ENCODE measurements around the gene TBC1D10B.

DNA sequence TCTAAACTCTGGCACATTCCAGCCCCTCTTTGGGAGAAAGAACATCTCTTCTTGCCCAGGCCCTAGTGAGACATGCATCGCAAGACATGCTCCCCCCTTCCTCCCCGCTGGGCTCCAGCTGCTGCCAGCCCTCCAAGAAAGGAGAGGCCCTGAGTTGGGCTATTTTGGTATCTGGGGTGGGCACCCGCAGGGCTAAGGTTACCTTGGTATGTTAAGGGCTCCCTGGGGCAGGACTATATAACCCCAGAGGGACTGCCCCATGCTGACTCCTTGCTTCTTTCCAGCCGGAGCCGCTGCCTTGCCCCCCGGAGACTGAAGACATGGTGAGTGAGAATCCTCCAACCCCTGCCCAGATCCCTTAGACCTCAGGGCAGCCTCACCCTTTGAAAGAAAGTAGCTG, 4.2 kb upstream of the TBC1D10B start, which contains the start of gene MYL11:
- TF ChIP-seq POLR2A (IDR thresholded peaks at IDR 0.05), result no peak
- TF ChIP-seq, protein P1, sequence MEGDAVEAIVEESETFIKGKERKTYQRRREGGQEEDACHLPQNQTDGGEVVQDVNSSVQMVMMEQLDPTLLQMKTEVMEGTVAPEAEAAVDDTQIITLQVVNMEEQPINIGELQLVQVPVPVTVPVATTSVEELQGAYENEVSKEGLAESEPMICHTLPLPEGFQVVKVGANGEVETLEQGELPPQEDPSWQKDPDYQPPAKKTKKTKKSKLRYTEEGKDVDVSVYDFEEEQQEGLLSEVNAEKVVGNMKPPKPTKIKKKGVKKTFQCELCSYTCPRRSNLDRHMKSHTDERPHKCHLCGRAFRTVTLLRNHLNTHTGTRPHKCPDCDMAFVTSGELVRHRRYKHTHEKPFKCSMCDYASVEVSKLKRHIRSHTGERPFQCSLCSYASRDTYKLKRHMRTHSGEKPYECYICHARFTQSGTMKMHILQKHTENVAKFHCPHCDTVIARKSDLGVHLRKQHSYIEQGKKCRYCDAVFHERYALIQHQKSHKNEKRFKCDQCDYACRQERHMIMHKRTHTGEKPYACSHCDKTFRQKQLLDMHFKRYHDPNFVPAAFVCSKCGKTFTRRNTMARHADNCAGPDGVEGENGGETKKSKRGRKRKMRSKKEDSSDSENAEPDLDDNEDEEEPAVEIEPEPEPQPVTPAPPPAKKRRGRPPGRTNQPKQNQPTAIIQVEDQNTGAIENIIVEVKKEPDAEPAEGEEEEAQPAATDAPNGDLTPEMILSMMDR (IDR thresholded peaks at IDR 0.05), result no peak

Data from uterus (tissue), 2 donors.